ENCODE results near the gene ZFP90.

ZFP90 gene

GRCh38 chr16:68592466-68593337 lies 53.6 kb downstream of the ZFP90 start:
- no peak for DNase-seq

- no peak for DNase-seq
Observed at GRCh38 chr16:68596266-68596665, 57.2 kb downstream of the ZFP90 start.

- no peak for DNase-seq
Observed at GRCh38 chr16:68599586-68599985, 60.5 kb downstream of the ZFP90 start.

- no peak for DNase-seq
Observed at GRCh38 chr16:68605746-68606145, 66.7 kb downstream of the ZFP90 start.

GRCh38 chr16:68607443-68607842 lies 68.4 kb downstream of the ZFP90 start:
- no peak for DNase-seq

GRCh38 chr16:68608330-68608729 lies 69.2 kb downstream of the ZFP90 start:
- DNase-seq, result no peak

GRCh38 chr16:68612996-68613395 lies 73.9 kb downstream of the ZFP90 start:
- no peak for DNase-seq

- no peak for DNase-seq
Observed at GRCh38 chr16:68617734-68618133, 78.6 kb downstream of the ZFP90 start.

Measured in NCI-H524 (cell line).